Pons (tissue), 1 donor: Measurements from ENCODE around the gene CERKL.
"Not testable (repeated sequence)": the region's sequence is repeated elsewhere in the genome, so short reads cannot be mapped to it uniquely, and the experiment has no call there.

Experiments used
- DNase-seq: peaks from one replicate; pipeline ENCODE4 v3.0.0-alpha.2; 2016; ENCODE audit warnings: low spot score

CERKL gene, protein sequence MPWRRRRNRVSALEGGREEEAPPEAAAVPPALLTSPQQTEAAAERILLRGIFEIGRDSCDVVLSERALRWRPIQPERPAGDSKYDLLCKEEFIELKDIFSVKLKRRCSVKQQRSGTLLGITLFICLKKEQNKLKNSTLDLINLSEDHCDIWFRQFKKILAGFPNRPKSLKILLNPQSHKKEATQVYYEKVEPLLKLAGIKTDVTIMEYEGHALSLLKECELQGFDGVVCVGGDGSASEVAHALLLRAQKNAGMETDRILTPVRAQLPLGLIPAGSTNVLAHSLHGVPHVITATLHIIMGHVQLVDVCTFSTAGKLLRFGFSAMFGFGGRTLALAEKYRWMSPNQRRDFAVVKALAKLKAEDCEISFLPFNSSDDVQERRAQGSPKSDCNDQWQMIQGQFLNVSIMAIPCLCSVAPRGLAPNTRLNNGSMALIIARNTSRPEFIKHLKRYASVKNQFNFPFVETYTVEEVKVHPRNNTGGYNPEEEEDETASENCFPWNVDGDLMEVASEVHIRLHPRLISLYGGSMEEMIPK

DNA sequence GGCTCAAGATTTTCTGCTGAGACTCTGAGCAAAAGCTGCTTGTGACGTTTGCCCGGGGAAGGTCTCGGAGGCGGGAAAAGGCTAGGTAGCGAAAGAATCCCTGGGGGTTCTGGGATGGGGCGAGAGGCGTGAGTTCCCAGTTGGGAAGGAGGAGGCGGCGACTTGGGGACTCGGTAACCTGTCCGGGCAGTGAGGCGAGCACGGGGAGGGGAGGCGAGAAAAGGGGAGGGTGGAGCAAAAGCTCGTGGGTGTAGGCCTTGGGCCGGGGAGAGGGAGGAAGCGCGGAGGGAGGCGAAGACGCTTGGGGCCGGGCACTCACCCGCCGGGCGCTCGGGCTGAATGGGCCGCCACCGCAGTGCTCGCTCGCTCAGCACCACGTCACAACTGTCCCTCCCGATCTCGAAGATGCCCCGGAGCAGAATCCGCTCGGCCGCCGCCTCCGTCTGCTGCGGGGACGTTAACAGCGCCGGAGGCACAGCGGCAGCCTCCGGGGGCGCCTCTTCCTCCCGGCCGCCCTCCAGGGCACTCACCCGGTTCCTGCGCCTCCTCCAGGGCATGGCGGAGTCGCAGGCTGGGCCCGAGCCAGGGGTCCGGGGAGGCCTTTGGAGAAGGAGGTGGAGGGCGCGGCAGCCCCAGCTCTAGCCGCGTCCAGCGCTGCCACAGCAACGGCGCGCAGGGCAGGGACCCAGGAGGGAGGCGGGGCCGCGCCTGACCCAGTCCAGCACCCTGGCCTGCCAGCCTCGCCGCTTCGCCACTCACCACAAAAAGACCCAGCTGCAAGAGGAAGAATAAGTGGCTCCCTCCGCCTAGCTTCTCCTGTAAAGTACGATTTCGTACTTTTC, at the start of gene CERKL:
Gene CERKL (minus strand): TSS at position 656 of the 842 bp plus-strand sequence. CDS start 99 bp downstream, at position 557.
- DNase-seq: no peak

DNA sequence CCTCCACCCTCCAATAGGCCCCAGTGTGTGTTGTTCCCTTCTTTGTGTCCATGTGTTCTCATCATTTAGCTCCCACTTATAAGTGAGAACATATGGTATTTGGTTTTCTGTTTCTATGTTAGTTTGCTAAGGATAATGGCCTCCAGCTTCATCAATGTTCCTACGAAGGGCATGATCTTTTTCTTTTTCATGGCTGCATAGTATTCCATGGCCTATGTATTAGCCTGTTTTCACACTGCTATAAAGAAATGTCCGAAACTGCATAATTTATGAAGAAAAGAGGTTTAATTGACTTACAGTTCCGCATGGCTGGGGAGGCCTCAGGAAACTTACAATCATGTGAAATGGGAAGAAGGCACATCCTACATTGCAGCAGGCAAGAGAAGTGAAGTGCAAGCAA, 45.6 kb upstream of the CERKL start:
- DNase-seq: not testable (repeated sequence)

DNA sequence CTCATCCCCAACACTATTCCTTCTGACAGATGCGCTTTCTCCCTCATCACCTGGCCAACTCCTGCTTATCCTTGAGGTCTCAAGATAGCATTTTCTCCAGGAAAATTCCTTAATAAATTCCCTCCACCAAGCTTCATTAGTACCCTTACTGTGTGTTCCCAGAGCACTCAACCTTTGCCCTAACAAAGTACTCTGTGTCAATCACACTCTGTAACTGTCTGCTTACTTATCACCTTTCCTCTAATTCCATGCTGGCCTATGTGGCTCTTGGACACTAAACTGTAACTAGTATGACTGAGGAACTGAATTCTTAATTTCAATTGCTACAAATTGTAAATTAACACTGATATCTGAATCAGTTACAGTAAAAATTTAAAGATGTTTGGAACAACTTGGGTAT, 41.3 kb upstream of the CERKL start:
- no peak for DNase-seq

DNA sequence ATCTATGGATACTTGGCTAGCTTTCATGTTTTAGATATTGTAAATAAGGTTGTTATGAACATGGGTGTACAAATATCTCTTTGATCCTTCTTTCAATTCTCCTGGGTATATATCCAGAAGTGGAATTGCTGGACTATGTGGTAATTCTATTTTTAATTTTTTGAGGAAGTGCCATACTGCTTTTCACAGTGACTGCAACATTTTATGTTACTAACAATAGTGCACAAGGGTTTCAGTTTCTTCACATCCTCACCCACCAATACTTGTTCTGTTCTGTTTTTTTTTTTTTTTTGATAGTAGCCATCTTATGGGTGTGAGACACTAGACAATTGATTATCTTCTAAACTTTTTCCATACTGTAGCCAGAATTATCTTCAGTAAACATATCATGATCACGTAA, 40.7 kb upstream of the CERKL start:
- DNase-seq: no peak

DNA sequence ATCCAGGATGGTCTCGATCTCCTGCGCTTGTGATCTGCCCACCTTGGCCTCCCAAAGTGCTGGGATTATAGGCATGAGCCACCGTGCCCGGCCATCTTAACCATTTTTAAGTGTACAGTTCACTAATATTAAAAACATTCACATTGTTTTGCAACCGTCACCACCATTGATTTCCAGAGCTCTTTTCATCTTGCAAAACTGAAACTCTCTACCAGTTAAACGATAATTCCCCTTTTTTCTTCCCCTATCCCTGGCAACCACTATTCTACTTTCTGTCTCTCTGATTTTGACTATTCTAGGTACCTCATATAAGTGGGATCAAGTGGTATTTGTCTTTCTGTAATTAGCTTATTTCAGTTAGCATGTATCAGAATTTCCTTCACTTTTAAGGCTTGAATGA, 40.2 kb upstream of the CERKL start:
- DNase-seq: peak; percentile 6

DNA sequence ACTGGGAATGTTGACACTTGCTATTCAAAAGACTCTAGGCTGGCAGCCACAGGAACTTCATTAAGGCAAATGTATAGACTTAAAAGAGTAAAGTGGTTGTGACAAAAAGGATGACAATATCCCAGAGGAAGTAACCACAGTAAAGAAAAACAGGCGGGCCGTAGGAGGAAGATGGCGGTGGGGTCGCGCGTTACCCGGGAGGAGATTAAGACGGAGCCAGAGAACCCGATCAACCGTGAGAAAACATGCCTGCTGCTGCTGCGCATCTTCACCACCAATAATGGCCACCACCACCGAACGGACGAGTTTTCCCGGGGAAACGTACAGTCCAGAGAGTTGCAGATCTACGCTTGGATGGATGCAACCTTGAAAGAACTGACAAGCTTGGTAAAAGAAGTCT, 37.4 kb upstream of the CERKL start:
- DNase-seq: no peak

DNA sequence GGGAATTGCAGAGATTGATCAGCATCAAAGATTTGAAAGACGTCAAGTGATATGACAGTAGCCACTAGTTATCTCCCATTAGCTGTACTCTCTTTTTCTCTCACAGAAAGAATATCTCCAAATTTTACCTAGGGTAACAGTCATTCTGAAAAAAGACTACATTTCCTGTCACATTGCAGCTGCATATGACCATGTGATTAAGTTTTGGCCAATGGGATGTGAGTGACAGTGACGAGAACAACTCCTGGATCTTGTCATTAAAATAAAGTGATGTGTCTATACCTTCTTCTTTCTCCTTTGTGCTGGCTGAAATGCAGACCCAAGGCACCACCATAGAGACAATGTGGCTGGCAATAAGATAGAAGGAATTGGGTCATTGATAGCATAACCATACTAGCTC, 34.0 kb upstream of the CERKL start:
- no peak for DNase-seq

DNA sequence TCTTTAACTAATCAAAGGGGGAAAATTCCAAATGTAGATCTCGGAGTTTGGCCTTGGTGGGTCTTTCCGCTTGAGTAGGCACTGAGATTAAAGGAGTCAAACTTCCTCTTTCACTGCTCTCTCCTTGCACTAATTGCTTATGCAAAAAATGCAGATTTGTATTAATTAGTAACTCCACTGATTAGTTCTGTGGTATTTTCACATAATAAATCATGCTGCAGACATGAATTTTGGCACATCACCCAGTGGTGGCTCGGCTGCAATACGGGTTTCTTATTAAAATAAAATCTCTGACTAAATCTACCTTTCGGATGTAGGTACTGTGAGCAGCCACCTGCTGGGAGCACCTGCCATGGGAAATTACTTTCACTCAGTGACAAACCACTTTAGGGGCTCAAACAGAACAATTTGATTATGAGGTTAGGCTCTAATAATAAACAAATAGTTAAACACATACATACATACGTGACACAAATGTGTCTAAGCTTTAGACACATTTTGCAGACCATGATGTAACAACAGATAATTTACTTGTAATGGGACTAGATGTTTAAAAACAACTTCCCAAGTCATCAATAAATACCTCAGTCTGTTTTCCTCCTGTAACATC, 29.8 kb upstream of the CERKL start:
- DNase-seq: no peak

DNA sequence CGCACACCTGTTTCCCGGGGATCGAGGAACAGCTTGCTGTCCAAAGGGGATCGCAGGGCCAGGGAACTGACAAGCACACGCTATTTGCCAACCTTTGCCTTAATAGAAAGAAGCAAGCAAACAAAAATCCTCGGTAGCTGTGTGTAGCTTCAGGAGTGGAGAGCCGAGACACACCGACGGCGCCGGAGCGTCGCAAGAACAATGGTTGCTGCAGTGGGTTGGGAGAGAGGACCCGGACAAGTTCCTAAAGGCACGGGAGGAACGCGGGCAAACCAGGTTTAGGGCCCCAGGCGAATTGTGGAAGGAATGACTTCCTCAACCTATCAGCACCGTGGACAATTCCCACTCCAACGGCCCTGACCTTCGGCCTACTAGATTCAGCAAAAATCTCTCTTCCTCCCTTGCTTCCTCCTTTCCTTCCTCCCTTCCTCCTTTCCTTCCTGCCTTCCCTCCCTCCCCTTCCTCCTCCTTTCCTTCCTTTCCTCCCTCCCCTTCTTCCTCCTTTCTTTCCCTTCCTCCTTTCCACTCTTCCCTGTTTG, 28.3 kb upstream of the CERKL start:
- DNase-seq: no peak

DNA sequence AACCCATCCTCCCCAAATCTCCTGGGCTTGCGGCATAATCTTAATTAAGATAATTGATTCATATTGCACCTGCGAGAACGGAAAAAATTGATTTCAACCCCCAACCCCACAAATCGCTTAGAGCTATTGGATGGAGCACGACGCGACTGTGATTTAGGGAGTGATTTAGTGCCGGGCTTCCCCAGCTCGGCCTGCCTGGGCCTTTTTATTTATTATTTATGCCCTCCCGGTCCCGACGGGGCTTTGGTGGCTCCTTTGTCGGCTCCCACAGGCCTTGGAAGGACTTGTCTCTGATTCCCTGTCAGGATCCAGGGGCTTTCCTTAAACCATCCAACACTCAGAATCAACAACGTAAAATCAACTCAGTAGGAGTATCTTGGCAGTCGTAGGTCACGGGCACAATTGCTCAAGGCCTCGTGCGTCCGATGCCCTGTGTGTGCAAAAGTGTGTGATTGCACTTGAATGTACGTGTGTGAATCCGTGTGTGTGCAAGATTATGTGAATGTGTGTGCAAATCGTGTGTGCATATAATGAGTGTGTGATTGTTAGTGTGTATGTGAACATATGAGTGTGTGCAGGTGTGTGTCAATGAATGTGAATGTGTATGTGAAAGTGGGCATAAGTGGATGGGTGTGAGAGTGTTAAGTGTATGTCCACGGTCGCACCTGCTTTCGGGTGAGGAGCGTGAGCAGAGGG, 27.7 kb upstream of the CERKL start:
- DNase-seq: no peak

DNA sequence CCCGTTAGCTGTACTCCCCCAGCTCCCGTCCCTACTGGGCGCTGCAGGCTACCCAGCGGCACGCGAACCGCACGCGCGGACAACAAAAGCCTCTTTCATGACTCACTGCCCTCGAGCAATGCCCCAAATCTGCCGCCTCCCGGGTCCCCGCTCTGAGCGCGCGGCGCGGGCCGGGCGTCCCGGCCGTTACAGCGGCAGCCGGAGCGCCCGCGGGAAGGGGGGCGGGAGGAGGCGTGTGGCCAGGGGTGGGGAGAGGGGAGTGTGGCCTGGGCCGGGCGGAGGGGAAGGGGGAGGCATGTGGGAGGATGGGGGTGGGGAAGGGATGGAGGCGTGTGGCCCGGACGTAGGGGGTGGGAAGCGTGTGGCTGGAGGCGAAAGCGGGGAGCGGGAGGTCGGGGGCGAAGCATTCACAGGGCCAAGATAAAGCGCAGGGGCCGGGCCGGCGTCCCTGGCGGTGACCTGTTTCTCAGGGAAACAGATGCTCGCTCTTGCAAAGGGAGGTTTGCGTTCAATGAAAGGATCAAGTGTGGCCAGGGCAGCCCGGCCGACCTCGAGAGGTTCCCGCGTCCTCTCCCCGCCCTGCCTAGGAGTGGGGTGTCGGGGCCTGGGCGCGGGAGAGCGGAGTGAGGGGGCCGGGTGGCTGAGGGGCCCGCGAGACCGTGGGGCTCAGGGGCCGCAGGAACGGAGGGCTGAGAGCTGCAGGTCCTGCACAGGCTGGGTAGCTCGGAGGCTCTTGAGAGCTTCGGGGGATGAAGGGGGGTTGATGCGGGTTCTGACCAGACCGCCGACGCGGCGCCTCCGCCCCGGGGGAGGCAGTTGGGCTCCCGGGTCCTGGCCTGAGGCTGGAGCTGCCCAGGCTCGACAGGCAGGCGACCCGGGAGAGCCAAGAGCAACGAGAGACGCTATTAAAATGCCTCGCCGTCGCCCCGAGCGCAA, 26.9 kb upstream of the CERKL start:
- no peak for DNase-seq

DNA sequence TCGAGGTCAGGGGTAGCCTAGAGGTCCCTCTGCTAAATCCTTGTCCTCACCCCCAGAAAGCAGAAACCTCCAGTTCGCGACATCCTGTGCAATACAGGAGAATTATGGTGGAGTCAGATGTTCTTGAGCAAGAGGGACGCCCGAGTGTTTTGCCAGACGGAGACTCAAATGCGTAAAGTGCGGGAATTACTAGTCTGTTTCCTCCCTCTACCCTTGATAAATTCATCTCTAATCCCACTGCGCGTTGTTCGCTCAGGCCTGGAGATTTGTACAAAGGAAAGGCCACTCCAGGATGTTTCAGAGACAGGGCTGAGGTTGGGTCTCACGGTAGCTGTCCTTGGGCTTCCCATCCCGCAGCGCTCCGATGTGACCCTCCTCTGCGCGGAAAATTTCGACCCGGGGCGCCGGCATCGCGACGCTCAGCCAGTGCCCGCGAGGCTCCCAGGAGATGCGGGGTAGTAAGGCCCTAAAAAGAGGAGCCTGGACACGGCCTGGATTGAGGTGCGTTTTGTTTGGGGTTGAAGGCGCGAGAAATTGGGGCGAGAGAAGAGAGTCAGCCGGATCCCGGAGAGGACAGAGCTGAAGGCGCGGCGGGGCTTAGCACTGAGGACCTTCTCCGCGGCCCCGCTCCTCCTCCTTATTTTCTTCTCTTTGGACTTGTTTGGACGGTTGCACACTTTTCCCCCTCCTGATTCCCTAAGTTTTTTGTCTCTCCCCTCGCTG, 26.1 kb upstream of the CERKL start:
- DNase-seq: no peak

DNA sequence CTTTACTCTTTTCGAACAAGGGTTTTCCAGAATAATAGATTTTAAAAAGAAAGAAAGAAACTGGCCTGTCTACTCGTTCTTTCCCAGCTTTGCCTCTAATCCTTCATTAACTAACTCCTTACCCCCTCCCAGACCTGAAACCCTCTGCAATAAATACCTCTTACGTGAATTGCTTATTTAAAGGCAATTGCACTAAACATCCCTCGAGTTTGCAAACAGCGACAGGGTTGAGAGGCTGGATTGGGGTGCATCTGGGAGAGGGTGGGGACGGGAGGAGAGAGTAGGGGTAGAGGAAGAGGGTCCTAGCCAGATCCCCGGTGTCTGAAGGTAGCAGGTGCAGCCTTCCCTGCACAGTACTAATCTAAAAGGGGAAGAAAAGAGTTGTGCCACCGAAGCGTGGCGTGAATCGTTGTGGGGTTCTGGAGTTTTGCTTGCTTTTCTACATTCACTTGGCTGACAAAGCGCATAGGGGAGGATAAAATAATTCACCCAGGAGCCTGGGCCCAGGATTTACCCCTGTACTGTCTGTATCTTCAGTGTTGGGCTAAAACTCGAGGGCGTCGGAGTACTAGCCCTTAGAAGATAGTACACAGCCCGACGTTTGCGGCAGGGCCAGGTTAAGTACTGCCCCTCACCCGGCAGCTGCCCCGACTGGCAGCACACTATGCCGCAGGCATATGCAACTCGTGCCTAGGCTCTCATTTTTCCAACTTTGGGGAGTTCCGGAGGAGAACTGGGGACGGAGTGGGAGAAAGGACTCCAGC, 25.3 kb upstream of the CERKL start:
- no peak for DNase-seq

DNA sequence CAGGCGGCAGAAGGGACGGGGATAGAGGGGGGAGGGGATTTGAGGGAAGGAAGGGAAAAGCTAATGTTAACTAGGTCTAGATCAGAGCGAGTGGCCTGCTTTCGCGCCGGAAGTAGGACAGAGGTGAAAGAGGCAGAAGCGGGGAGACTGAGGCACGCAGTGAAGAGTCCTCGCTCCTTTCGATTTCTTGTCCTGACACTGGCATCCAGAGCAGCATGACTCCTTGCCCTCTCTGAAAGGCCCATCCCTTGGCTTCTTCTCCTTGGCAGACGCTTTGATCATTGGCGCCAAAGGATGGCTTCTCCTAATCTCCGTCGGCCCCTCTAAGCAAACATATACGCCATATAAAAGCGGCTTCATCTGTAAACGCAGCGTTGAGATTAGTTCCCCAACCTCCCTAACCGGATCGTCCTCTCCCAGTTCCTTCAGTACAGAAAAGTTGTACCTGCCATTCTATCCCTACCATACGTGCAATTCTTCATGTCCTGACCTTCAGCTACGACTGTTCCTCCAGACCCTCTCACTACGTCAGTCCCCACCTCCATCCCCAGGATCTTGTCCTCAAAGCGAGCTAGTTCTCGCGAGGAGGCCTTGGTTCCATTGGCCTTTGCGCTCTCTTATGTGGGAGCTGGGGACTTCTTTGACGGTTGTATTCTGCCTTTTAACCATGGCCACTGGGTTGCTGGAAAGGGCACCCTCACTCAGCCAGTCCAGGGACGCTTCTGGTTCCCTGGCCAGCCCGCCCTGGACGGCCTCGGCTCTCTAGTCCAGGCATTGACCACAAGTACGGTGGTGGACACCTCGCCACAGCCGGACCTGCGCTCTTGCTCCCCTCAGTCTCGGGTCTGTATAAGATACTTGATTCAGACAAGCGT, 24.3 kb upstream of the CERKL start:
- no peak for DNase-seq

DNA sequence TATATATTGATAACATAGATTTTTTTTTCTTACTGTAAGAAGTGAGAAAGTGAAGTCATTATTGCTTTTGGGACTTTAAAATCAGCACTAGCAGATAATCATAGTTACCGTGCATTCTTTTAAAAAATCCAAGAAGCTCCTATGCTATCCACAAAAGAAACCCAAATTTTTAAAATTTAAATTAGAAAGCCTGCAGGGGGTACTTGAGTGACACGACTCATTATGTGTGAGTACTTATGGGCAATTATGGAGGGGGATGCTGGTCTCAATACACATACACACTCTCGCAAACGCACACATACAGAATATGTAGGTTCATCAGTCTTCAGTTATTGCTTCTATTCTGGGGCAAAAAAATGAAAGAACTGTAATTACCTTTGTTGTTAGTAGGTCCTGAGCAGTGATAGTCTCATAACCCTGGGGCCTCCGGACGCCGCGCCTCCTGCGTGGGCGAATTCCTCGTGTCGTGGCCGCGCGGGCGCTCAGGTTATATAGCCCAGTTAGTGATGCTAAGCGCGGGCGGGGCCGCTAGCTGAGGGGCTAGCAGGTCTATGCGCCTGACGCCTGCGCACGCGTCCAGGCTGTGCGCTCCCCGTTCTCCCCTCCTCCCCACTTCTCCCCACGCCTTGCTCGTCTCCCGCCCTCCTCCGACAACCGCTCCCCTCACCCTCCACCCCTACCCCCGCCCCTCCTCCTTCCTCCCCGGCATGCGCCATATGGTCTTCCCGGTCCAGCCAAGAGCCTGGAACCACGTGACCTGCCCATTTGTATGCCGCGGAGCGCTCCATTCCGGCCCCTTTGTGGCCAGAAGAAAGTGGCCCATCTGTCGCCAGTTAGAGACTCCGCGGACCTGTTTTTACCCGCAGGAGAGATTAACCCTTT, 23.4 kb upstream of the CERKL start, which contains the start of gene NEUROD1:
Gene NEUROD1 (minus strand): TSS at position 463 of the 882 bp plus-strand sequence. CDS start 1,657 bp downstream, outside the sequence.
- no peak for DNase-seq

DNA sequence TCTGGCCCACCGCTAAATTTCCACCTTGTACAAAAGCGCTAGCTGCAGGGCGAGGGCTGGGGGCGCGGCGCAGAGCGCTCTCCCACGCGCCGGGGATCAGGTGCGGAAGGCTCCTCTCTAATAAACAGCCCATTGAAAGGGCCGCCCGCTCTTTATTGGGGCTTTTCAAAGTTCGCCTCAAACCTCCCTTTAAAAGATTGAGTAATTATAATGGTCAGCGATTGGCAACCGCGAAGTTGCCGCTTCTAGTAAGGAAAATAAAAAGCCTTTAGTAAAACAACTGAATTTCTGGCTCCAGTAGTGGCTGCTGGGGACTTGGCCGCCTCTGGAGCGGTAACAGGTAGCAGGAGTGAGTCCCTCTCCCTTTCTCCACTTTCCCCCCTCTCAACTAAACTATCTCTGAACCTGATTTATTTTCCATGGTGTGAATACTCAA, 22.7 kb upstream of the CERKL start:
- no peak for DNase-seq
